ENCODE data around the gene CASP8AP2.
"Not testable (repeated sequence)": the region's sequence is repeated elsewhere in the genome, so short reads cannot be mapped to it uniquely, and the experiment has no call there.

Gene CASP8AP2

GRCh38 chr6:89894169-89894568, 64.5 kb downstream of the CASP8AP2 start, which contains the start of gene GJA10:
Gene GJA10, plus strand, starts transcription at chr6:89894469. Its CDS starts 0 bp downstream, at chr6:89894469.
- in situ Hi-C loops (cut with MboI; ENCODE audit: low sequenced_read_pairs, unreplicated experiment): no loop called here
- TF ChIP-seq CTCF (IDR thresholded peaks at IDR 0.05; ENCODE audit: borderline replicate concordance, control extremely low read depth, extremely low read depth, insufficient read depth, missing control alignments): no peak
- DNase-seq (ENCODE audit: low spot score): no peak

GRCh38 chr6:89895276-89895874, 65.7 kb downstream of the CASP8AP2 start:
- in situ Hi-C loops (cut with MboI; ENCODE audit: low sequenced_read_pairs, unreplicated experiment): no loop called here
- DNase-seq (ENCODE audit: low spot score): no peak
- TF ChIP-seq CTCF (IDR thresholded peaks at IDR 0.05; ENCODE audit: borderline replicate concordance, control extremely low read depth, extremely low read depth, insufficient read depth, missing control alignments): no peak

- in situ Hi-C loops (cut with MboI; ENCODE audit: low sequenced_read_pairs, unreplicated experiment); DNase-seq (ENCODE audit: low spot score): not testable (repeated sequence)
Observed at GRCh38 chr6:89910001-89910901, 80.6 kb downstream of the CASP8AP2 start.

GRCh38 chr6:89910902-89911240, 81.2 kb downstream of the CASP8AP2 start:
- in situ Hi-C loops (cut with MboI; ENCODE audit: low sequenced_read_pairs, unreplicated experiment): no loop called here
- no peak for DNase-seq (ENCODE audit: low spot score)
- TF ChIP-seq CTCF (IDR thresholded peaks at IDR 0.05; ENCODE audit: borderline replicate concordance, control extremely low read depth, extremely low read depth, insufficient read depth, missing control alignments): no peak

- no peak for TF ChIP-seq CTCF (IDR thresholded peaks at IDR 0.05; ENCODE audit: borderline replicate concordance, control extremely low read depth, extremely low read depth, insufficient read depth, missing control alignments)
- in situ Hi-C loops (cut with MboI; ENCODE audit: low sequenced_read_pairs, unreplicated experiment): no loop called here
- no peak for DNase-seq (ENCODE audit: low spot score)
Observed at GRCh38 chr6:89916136-89916920, 86.6 kb downstream of the CASP8AP2 start.

GRCh38 chr6:89917216-89917615, 87.5 kb downstream of the CASP8AP2 start:
- no peak for TF ChIP-seq CTCF (IDR thresholded peaks at IDR 0.05; ENCODE audit: borderline replicate concordance, control extremely low read depth, extremely low read depth, insufficient read depth, missing control alignments)
- DNase-seq (ENCODE audit: low spot score): no peak
- in situ Hi-C loops (cut with MboI; ENCODE audit: low sequenced_read_pairs, unreplicated experiment): no loop called here

All from GM13976 (cell line).